ENCODE measurements around the gene ACOXL. TPM values are rescaled to one million over a fixed set of nuclear protein-coding genes. Genes with fewer than 3 reads are reported as not detected.
"Not testable (repeated sequence)": the region's sequence is repeated elsewhere in the genome, so short reads cannot be mapped to it uniquely, and the experiment has no call there.

ACOXL gene
- polyA plus RNA-seq, 4 donors = 0.06 to 0.56 TPM; not detected in 2

GRCh38 chr2:111082659-111083058 lies 350.3 kb downstream of the ACOXL start:
- DNase-seq; H3K4me1 ChIP-seq (ENCODE audit: control insufficient read depth in 3 of 3, insufficient read depth in 2 of 3, low read depth in 1 of 3, low read length in 2 of 3); H3K36me3 ChIP-seq (ENCODE audit: control insufficient read depth in 3 of 3, insufficient read depth in 2 of 3, low read depth in 1 of 3, low read length in 3 of 3); H3K27me3 ChIP-seq (ENCODE audit: control insufficient read depth in 3 of 3, insufficient read depth in 3 of 3, low read length in 3 of 3); H3K4me3 ChIP-seq (ENCODE audit: low read depth in 1 of 3, low read length in 3 of 3); H3K27ac ChIP-seq (ENCODE audit: low read depth in 1 of 3, low read length in 2 of 3); H3K9me3 ChIP-seq (ENCODE audit: control insufficient read depth in 2 of 2, insufficient read depth in 1 of 2, low read depth in 1 of 2, low read length in 1 of 2); FAIRE-seq: not testable (repeated sequence)
- 0% methylated on average over 1 of the region's 1 CpG for WGBS, 3 donors

- 72 to 91% (median 78%) methylated on average over 3 of the region's 3 CpGs for WGBS, 3 donors
- no peaks in the 10 kb centered on the region for H3K36me3 ChIP-seq (ENCODE audit: control insufficient read depth in 3 of 3, insufficient read depth in 2 of 3, low read depth in 1 of 3, low read length in 3 of 3)
These were observed 359.4 kb downstream of the ACOXL start for GRCh38 chr2:111091811-111092211.

GRCh38 chr2:111094691-111095090 lies 362.3 kb downstream of the ACOXL start:
- Histone ChIP-seq H3K27ac (ENCODE audit: low read depth in 1 of 3, low read length in 2 of 3) (no peak overlapping the region), H3K27me3 (ENCODE audit: control insufficient read depth in 3 of 3, insufficient read depth in 3 of 3, low read length in 3 of 3) (no peaks in the 10 kb centered on the region), H3K9me3 (ENCODE audit: control insufficient read depth in 2 of 2, insufficient read depth in 1 of 2, low read depth in 1 of 2, low read length in 1 of 2) (no peaks in the 10 kb centered on the region), H3K4me3 (ENCODE audit: low read depth in 1 of 3, low read length in 3 of 3) (no peak overlapping the region), H3K4me1 (ENCODE audit: control insufficient read depth in 3 of 3, insufficient read depth in 2 of 3, low read depth in 1 of 3, low read length in 2 of 3) (no peaks in the 10 kb centered on the region), H3K36me3 (ENCODE audit: control insufficient read depth in 3 of 3, insufficient read depth in 2 of 3, low read depth in 1 of 3, low read length in 3 of 3) (no peaks in the 10 kb centered on the region)
- DNase-seq (no peak), FAIRE-seq (no peak)
- 86 to 96% (median 95%) methylated on average over 2 of the region's 2 CpGs for WGBS, 3 donors

More at GRCh38 chr2:111091811-111092211, 359.4 kb downstream of the ACOXL start:
- DNase-seq (no peak), FAIRE-seq (no peak)
- Histone ChIP-seq H3K27ac (ENCODE audit: low read depth in 1 of 3, low read length in 2 of 3) (no peak overlapping the region), H3K4me1 (ENCODE audit: control insufficient read depth in 3 of 3, insufficient read depth in 2 of 3, low read depth in 1 of 3, low read length in 2 of 3) (no peaks in the 10 kb centered on the region), H3K27me3 (ENCODE audit: control insufficient read depth in 3 of 3, insufficient read depth in 3 of 3, low read length in 3 of 3) (no peaks in the 10 kb centered on the region), H3K4me3 (ENCODE audit: low read depth in 1 of 3, low read length in 3 of 3) (no peak overlapping the region), H3K9me3 (ENCODE audit: control insufficient read depth in 2 of 2, insufficient read depth in 1 of 2, low read depth in 1 of 2, low read length in 1 of 2) (no peaks in the 10 kb centered on the region)

GRCh38 chr2:111095434-111095833 lies 363.1 kb downstream of the ACOXL start:
- Histone ChIP-seq H3K27ac (ENCODE audit: low read depth in 1 of 3, low read length in 2 of 3) (no peak overlapping the region), H3K9me3 (ENCODE audit: control insufficient read depth in 2 of 2, insufficient read depth in 1 of 2, low read depth in 1 of 2, low read length in 1 of 2) (no peaks in the 10 kb centered on the region), H3K4me3 (ENCODE audit: low read depth in 1 of 3, low read length in 3 of 3) (no peak overlapping the region), H3K4me1 (ENCODE audit: control insufficient read depth in 3 of 3, insufficient read depth in 2 of 3, low read depth in 1 of 3, low read length in 2 of 3) (no peaks in the 10 kb centered on the region), H3K27me3 (ENCODE audit: control insufficient read depth in 3 of 3, insufficient read depth in 3 of 3, low read length in 3 of 3) (no peaks in the 10 kb centered on the region), H3K36me3 (ENCODE audit: control insufficient read depth in 3 of 3, insufficient read depth in 2 of 3, low read depth in 1 of 3, low read length in 3 of 3) (no peaks in the 10 kb centered on the region)
- DNase-seq = no peak
- 94 to 97% (median 96%) methylated on average over 8 of the region's 8 CpGs for WGBS, 3 donors
- no peak for FAIRE-seq

- H3K27ac ChIP-seq (ENCODE audit: low read depth in 1 of 3, low read length in 2 of 3) = no peak overlapping the region
- DNase-seq (no peak), FAIRE-seq (no peak)
- no peaks in the 10 kb centered on the region for H3K36me3 ChIP-seq (ENCODE audit: control insufficient read depth in 3 of 3, insufficient read depth in 2 of 3, low read depth in 1 of 3, low read length in 3 of 3)
- H3K4me3 ChIP-seq (ENCODE audit: low read depth in 1 of 3, low read length in 3 of 3) = no peak overlapping the region
- 82 to 91% (median 89%) methylated on average over 3 of the region's 3 CpGs for WGBS, 3 donors
- no peaks in the 10 kb centered on the region for H3K4me1 ChIP-seq (ENCODE audit: control insufficient read depth in 3 of 3, insufficient read depth in 2 of 3, low read depth in 1 of 3, low read length in 2 of 3)
- H3K9me3 ChIP-seq (ENCODE audit: control insufficient read depth in 2 of 2, insufficient read depth in 1 of 2, low read depth in 1 of 2, low read length in 1 of 2) = no peaks in the 10 kb centered on the region
- no peaks in the 10 kb centered on the region for H3K27me3 ChIP-seq (ENCODE audit: control insufficient read depth in 3 of 3, insufficient read depth in 3 of 3, low read length in 3 of 3)
These were observed 367.0 kb downstream of the ACOXL start for GRCh38 chr2:111099402-111099801.

GRCh38 chr2:111100087-111100764 lies 367.9 kb downstream of the ACOXL start:
- Histone ChIP-seq H3K4me3 (ENCODE audit: low read depth in 1 of 3, low read length in 3 of 3) (no peak overlapping the region), H3K27me3 (ENCODE audit: control insufficient read depth in 3 of 3, insufficient read depth in 3 of 3, low read length in 3 of 3) (no peaks in the 10 kb centered on the region), H3K36me3 (ENCODE audit: control insufficient read depth in 3 of 3, insufficient read depth in 2 of 3, low read depth in 1 of 3, low read length in 3 of 3) (no peaks in the 10 kb centered on the region), H3K27ac (ENCODE audit: low read depth in 1 of 3, low read length in 2 of 3) (no peak overlapping the region), H3K9me3 (ENCODE audit: control insufficient read depth in 2 of 2, insufficient read depth in 1 of 2, low read depth in 1 of 2, low read length in 1 of 2) (no peaks in the 10 kb centered on the region), H3K4me1 (ENCODE audit: control insufficient read depth in 3 of 3, insufficient read depth in 2 of 3, low read depth in 1 of 3, low read length in 2 of 3) (no peaks in the 10 kb centered on the region)
- no peak for DNase-seq
- FAIRE-seq = no peak
- 80 to 89% (median 81%) methylated on average over 5 of the region's 5 CpGs for WGBS, 3 donors

GRCh38 chr2:111100765-111101162 lies 368.4 kb downstream of the ACOXL start:
- FAIRE-seq = no peak
- H3K4me1 ChIP-seq (ENCODE audit: control insufficient read depth in 3 of 3, insufficient read depth in 2 of 3, low read depth in 1 of 3, low read length in 2 of 3) = no peaks in the 10 kb centered on the region
- no peak overlapping the region for H3K4me3 ChIP-seq (ENCODE audit: low read depth in 1 of 3, low read length in 3 of 3)
- no peaks in the 10 kb centered on the region for H3K27me3 ChIP-seq (ENCODE audit: control insufficient read depth in 3 of 3, insufficient read depth in 3 of 3, low read length in 3 of 3)
- no peaks in the 10 kb centered on the region for H3K36me3 ChIP-seq (ENCODE audit: control insufficient read depth in 3 of 3, insufficient read depth in 2 of 3, low read depth in 1 of 3, low read length in 3 of 3)
- H3K9me3 ChIP-seq (ENCODE audit: control insufficient read depth in 2 of 2, insufficient read depth in 1 of 2, low read depth in 1 of 2, low read length in 1 of 2) = no peaks in the 10 kb centered on the region
- H3K27ac ChIP-seq (ENCODE audit: low read depth in 1 of 3, low read length in 2 of 3) = no peak overlapping the region
- no peak for DNase-seq
- 73 to 77% (median 75%) methylated on average over 5 of the region's 5 CpGs for WGBS, 3 donors

GRCh38 chr2:111101592-111101991 lies 369.2 kb downstream of the ACOXL start:
- 82 to 92% (median 90%) methylated on average over 2 of the region's 2 CpGs for WGBS, 3 donors
- no peak overlapping the region for H3K4me3 ChIP-seq (ENCODE audit: low read depth in 1 of 3, low read length in 3 of 3)
- no peaks in the 10 kb centered on the region for H3K27me3 ChIP-seq (ENCODE audit: control insufficient read depth in 3 of 3, insufficient read depth in 3 of 3, low read length in 3 of 3)
- no peak for DNase-seq
- no peaks in the 10 kb centered on the region for H3K36me3 ChIP-seq (ENCODE audit: control insufficient read depth in 3 of 3, insufficient read depth in 2 of 3, low read depth in 1 of 3, low read length in 3 of 3)
- H3K27ac ChIP-seq (ENCODE audit: low read depth in 1 of 3, low read length in 2 of 3) = no peak overlapping the region
- FAIRE-seq = no peak
- H3K4me1 ChIP-seq (ENCODE audit: control insufficient read depth in 3 of 3, insufficient read depth in 2 of 3, low read depth in 1 of 3, low read length in 2 of 3) = no peaks in the 10 kb centered on the region
- H3K9me3 ChIP-seq (ENCODE audit: control insufficient read depth in 2 of 2, insufficient read depth in 1 of 2, low read depth in 1 of 2, low read length in 1 of 2) = no peaks in the 10 kb centered on the region

- H3K27me3 ChIP-seq (ENCODE audit: control insufficient read depth in 3 of 3, insufficient read depth in 3 of 3, low read length in 3 of 3) = no peaks in the 10 kb centered on the region
- H3K9me3 ChIP-seq (ENCODE audit: control insufficient read depth in 2 of 2, insufficient read depth in 1 of 2, low read depth in 1 of 2, low read length in 1 of 2) = no peaks in the 10 kb centered on the region
- H3K4me1 ChIP-seq (ENCODE audit: control insufficient read depth in 3 of 3, insufficient read depth in 2 of 3, low read depth in 1 of 3, low read length in 2 of 3) = no peaks in the 10 kb centered on the region
- no peak for DNase-seq
- no peak overlapping the region for H3K27ac ChIP-seq (ENCODE audit: low read depth in 1 of 3, low read length in 2 of 3)
- H3K4me3 ChIP-seq (ENCODE audit: low read depth in 1 of 3, low read length in 3 of 3) = no peak overlapping the region
- WGBS, 3 donors = 88 to 92% (median 91%) methylated on average over 2 of the region's 2 CpGs
- no peaks in the 10 kb centered on the region for H3K36me3 ChIP-seq (ENCODE audit: control insufficient read depth in 3 of 3, insufficient read depth in 2 of 3, low read depth in 1 of 3, low read length in 3 of 3)
- no peak for FAIRE-seq
These were observed 369.8 kb downstream of the ACOXL start for GRCh38 chr2:111102216-111102615.

Data from small intestine (tissue), 7 donors.